Brain pericyte (primary cell): Measurements from ENCODE around the gene KNDC1.
"Not testable (repeated sequence)": the region's sequence is repeated elsewhere in the genome, so short reads cannot be mapped to it uniquely, and the experiment has no call there.

Experiments used
- DNase-seq: peaks from one replicate; pipeline ENCODE4 v3.0.0-alpha.2; 2012; ENCODE audit warnings: low read depth, low spot score

The KNDC1 gene

DNA sequence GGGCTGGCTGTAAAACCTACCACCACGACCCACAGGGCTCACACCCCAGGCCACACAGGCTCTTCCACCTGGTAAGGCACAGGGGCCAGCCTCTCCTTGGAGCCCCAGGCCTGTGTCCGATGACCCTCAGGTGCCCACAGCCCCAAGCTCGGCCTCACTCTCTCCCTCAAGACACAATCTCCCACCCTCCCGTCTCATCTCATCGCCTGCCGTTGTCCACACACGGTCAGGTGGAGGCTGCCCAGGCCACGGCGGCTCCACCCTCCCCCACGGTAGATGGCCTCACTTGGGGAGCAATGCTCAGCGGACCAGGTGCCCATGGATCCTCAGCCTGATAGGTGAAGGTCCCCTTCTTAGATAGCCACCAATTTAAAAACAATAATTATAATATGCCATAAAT, 61.3 kb downstream of the KNDC1 start:
- no peak for DNase-seq

DNA sequence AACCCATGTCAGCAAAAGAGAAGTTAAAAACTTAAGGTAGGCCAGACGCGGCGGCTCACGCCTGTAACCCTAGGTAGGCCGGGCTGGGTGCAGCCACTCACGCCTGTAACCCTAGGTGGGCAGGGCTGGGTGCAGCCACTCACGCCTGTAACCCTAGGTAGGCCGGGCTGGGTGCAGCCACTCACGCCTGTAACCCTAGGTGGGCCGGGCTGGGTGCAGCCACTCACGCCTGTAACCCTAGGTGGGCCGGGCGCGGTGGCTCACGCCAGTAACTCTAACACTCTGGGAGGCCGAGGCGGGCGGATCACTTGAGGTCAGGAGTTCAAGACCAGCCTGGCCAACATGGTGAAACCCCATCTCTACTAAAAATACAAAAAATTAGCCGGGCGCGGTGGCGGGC, 61.7 kb downstream of the KNDC1 start:
- DNase-seq, result not testable (repeated sequence)

GRCh38 chr10:133224076-133224475, 64.1 kb downstream of the KNDC1 start:
- no peak for DNase-seq

GRCh38 chr10:133224756-133225372, 64.8 kb downstream of the KNDC1 start:
- no peak for DNase-seq

DNA sequence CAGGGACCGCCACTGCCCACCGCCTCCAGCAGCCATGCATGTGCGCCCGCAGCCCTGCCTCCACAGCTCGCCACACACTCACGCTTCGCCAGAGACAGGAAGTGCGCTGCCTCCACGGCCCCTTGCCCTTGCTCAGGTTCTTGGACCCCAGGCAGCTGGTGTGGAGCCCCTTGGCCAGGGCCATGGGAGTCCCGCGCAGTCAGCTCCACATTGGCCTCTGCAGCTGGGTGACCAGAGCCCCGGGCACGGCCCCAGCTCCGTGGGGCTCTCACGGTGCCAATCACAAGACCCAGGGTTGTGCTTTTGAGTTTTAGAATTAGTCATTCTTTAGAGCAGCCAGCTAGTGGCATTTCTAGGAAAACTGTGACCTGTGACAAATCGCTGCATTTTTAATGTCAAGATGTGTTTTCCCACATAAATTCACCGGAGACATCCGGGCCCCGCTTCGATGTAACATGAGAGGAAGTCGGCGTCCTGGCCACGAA, 65.7 kb downstream of the KNDC1 start:
- no peak for DNase-seq

DNA sequence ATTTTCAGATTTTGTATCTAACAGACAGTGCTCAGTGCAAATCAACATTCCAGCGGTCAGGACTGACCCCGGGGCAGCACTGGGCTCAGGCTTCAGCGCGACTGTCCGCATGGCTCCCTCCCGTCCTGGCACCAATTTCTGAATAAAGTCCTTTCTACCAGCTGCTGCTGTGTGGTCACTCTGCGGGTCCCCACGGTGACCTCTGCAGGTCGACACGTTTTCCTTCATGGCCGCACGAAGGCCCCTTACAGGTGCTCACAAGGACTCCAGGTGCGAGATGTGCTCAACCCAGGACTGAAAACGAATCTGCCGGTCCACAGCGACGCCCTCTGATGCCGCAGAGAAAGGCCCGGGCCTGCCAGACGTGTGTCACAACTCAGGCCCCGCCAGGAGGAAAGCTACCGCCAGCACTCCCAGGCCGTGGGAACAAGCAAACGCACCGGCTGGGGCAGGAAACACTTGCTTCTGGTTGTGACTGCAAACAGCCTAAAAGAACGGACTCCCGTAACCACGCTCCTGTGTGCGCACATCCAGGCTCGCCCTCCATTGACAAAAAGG, 66.3 kb downstream of the KNDC1 start:
- DNase-seq, result no peak

DNA sequence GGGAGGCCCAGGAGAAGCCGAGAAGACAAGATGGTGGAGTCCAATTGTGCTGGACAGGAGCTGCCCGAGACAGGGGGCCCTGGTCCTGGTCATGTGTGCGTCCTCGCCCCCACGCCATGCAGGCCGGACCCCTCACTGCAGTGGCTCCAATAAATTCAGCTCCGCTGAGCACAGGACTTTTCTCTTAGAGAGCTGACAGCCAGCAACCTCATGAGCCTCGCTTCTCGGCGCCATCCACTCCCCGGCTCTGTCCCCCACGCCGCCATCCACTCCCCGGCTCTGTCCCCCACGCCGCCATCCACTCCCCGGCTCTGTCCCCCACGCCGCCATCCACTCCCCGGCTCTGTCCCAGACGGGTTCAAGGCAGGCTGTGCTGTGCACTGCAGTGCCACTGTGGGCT, 67.2 kb downstream of the KNDC1 start:
- no peak for DNase-seq

- DNase-seq, result no peak
Measured at GRCh38 chr10:133229265-133230043, 69.4 kb downstream of the KNDC1 start.

DNA sequence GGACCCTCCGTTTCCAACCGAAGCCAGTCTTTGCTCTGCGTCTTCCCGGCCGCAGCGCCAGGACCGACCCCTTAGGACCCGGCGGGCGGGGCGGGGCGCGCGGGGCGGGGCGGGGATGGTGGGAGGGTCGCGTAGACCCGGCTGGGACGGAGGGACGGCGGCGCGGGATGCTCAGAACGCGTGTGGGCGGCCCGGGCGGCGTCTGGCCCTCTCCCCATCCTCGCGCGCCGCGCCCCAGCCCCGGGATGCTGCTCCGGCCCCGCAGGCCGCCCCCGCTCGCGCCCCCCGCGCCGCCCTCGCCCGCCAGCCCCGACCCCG, 70.0 kb downstream of the KNDC1 start, which contains the start of gene UTF1:
Gene UTF1, plus strand, starts transcription at position 174 of the 318 bp plus-strand sequence. Its CDS starts 72 bp downstream, at position 246.
- no peak for DNase-seq

DNA sequence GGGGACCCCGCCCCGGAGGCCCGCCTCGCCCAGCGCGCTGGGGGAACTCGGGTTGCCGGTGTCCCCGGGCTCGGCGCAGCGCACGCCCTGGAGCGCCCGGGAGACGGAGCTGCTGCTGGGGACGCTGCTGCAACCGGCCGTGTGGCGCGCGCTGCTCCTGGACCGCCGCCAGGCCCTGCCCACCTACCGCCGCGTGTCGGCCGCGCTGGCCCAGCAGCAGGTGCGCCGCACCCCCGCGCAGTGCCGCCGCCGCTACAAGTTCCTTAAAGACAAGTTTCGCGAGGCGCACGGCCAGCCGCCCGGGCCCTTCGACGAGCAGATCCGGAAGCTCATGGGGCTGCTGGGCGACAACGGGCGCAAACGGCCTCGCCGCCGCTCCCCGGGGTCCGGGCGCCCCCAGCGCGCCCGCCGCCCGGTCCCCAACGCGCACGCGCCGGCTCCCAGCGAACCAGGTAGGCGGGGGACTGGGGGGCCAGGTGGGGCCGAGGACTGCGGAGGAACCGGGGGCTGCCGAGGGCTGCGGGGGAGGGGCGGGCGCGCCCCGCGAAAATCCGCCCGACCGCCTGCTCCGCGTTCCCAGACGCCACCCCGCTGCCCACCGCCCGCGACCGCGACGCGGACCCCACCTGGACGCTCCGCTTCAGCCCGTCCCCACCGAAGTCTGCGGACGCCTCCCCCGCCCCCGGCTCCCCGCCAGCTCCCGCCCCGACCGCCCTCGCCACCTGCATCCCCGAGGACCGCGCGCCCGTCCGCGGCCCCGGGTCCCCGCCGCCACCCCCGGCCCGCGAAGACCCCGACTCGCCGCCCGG, 70.6 kb downstream of the KNDC1 start:
- DNase-seq, result no peak

DNA sequence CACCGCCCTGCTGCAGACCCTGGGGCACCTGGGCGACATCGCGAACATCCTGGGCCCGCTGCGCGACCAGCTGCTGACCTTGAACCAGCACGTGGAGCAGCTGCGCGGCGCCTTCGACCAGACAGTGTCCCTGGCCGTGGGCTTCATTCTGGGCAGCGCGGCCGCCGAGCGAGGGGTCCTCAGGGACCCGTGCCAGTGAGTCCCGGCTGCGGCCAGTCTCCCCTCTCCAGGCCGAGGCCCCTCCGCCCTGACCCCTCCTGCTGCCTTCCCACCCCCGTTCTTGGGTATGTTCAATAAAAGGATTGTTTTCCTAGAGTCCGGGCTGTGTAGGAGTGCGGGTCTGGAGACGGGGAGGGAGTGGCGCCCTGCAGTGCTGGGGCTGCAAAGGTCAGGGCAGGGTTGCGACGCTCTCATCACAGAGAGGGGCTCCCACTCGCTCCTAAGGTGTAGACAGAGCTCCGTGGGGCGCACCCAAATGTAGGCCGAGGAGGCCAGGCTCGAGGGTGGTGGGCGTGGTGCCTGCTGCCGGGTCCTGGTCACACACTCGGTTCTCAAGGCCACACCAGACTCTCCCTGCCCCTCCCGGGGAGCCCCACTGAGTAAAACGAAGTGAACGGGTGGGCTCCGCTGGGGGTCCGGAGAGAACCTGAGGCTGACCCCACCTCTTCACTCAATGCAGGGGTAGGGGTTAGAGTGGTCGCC, 71.4 kb downstream of the KNDC1 start:
- DNase-seq, result no peak

DNA sequence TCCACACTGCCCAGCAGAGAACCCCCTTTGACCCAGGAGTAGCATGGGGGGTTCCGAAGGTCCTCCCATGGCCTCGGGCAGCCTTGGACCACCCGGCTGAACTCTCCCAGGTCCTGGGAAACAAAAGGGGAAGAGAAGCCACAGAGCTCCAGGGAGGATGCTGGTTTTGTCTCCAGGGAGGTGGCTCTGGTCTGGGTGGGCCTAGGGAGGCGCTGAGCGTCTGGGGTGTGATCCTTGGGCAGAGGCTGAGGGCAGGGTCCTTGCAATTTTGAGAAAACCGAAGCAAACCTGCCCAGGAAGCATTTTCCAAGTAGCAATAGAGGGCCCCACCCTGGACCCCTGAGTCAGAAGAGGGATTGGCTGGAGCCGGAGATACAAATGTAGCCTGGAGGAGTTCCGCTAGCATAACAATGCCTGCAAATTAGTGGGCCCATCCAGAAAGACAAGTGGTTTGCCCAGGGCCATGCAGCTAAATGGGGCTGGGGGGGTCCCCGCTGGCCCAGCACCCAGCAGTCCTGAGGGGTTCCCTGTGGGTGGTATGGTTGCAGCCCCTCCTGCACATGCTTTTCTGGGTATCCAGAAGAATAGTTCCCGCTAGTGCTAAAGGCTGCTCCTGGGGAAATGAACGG, 72.0 kb downstream of the KNDC1 start:
- DNase-seq, result no peak

DNA sequence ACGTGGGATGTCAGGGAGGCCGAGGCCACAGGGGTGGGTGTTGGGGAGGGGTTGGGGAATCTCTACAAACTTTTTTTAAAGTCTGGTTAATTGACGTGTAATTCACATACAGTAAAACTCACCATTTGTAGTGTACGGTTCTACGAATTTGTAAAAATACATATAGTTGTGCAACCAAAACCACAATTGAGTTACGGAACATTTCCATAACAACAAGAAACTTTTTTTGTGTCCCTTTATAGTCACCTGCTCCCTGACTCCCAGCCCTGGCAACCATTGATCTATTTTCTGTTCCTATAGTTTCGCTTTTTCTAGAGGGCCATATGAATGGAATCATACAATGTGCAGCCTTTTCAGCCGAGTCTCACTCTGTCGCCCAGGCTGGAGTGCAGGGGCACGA, 74.8 kb downstream of the KNDC1 start:
- DNase-seq, result not testable (repeated sequence)

DNA sequence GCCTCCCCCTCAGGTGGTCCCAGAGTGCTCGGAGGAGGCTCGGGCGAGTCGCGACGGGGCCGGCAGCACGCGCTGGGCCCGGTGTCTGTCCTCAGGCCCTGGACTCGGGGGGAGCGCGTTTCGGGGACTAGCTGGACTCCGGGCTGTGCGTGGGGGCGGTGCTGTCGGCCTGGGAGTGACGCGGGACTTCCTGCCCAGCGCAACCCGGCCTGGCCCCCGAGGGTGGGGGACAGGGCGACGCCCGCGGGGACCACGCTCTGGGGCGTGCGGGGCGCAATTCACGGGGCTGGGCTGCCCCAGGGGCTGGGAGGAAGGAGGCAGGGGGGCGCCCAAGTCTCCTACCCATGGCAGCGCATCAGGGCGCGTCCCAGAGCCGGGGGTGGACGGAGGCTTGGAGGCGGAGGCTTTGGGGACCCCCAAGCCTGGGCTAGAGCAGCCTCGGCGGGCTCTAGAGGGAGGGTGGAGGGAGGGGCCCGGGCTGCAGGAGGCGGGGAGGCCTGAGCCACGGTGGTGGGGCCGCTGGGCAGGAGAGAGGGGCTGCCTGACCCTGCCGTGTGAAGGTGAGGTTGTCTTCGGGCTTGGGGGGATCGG, 75.3 kb downstream of the KNDC1 start:
- no peak for DNase-seq

DNA sequence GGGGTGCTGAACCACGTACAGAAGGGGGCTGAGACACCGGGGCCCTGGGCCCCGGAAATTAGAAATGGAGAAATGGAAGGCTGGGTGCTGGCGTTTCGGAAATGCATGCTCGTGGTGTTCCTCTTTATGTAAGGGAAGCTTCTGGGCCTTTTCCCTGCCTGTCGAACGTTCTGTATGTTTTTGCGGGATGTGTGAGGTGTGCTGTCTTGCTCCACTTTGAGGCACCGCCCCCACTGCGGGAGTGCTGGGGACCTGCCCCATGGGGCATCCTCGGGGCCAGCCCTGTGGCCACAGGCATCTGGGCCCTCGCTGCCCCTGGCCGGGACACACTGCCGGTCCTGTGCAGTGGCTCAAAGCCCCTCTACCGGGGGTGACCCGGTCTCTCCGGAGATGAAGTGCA, 75.9 kb downstream of the KNDC1 start:
- no peak for DNase-seq

GRCh38 chr10:133236401-133237240, 76.6 kb downstream of the KNDC1 start:
- DNase-seq, result no peak

DNA sequence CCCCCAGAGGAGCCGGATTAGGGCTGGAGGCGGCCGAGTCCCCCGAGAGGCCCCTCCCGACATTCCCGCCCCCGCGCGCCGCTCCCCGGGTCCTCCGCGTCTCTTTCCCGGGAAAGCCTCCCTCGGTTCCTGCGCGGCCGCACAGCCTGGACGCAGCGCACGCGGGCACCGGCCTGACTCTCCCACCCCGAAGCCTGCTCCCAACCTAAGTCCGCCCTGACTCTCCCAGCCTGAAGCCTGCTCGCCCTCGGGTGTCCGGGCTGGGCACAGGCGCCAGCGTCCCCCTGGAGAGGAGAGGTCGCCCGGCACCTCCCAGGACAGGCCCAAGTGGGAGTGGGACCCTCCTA, 77.2 kb downstream of the KNDC1 start:
- no peak for DNase-seq

- no peak for DNase-seq
Measured at GRCh38 chr10:133237588-133238465, 77.8 kb downstream of the KNDC1 start, which contains the start of gene VENTX. Gene VENTX, plus strand, starts transcription at chr10:133237855. Its CDS starts 60 bp downstream, at chr10:133237915.

- DNase-seq, result no peak
Measured at GRCh38 chr10:133238466-133238804, 78.4 kb downstream of the KNDC1 start.
